ENCODE measurements around the gene SP3.

- TF ChIP-seq CTCF (IDR thresholded peaks at IDR 0.05), result no peak
- TF ChIP-seq REST (IDR thresholded peaks at IDR 0.05; ENCODE audit: insufficient read depth in 1 of 2, low read depth in 2 of 2, low read length in 1 of 2), result no peak
- TF ChIP-seq POLR2AphosphoS5 (IDR thresholded peaks at IDR 0.05; ENCODE audit: low read depth, low read length), result peak; percentile 68
Measured at GRCh38 chr2:173964565-173965371, 405 bp downstream of the SP3 start.

Measured in Panc1 (cell line).